Fibroblast of lung (primary cell): Measurements from ENCODE around the gene TMEM258.

ENCODE experiments used
- EZH2 ChIP-seq: IDR thresholded peaks from 2 replicates; pipeline ENCODE4 v1.5.1; 2012; ENCODE audit warnings: low read length, control low read depth, mild to moderate bottlenecking; ENCODE audit errors: missing control alignments
- TF ChIP-seq, protein P1 (sequence below), 2 donors: IDR thresholded peaks in 1 of 2; conservative IDR thresholded peaks in 1 of 2; 1 replicate in 1 of 2; 2 replicates in 1 of 2; pipeline ENCODE4 v1.5.1; 2011 to 2012; ENCODE audit warnings: low read length in 2 of 2, control low read depth in 1 of 2, inconsistent platforms in 1 of 2, low read depth in 1 of 2, mild to moderate bottlenecking in 1 of 2

DNA sequence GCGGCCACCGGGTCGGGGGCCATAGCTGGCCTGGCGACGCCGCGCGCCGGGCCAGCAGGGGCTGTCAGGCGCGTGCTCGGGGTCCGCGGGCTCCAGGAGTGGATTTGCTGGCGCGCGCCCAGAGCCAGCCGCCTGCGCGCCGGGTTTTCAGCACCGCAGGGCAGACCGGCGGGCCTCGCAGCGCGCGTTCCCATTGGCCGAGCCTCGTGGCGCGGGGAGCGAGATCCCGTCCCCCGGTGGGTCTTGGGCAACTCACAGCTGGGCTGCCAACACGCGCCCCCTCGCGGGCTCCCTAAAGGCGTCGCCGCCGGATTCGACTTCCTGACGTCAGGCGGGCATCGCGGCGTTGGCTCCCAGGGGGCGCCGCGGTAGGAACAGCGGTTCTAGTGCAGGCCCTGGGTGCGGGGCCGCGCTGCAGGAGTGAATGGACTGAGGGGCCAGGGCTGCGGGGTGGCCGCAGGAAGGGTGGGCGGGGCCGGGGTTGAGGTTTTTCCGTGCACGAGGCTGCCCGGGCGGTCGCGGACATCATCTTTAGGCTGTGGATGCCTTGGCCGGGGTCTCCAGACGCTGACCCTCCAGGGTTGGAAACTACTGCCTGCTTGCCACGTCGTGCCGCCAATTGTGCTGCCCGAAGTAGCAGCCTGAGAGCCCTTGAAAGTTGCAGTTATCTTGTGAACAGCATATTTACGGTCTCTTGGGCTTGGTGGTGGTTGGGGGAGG is 24.5 kb upstream of the TMEM258 start, which contains the start of gene FADS1:
- TF ChIP-seq, protein P1, sequence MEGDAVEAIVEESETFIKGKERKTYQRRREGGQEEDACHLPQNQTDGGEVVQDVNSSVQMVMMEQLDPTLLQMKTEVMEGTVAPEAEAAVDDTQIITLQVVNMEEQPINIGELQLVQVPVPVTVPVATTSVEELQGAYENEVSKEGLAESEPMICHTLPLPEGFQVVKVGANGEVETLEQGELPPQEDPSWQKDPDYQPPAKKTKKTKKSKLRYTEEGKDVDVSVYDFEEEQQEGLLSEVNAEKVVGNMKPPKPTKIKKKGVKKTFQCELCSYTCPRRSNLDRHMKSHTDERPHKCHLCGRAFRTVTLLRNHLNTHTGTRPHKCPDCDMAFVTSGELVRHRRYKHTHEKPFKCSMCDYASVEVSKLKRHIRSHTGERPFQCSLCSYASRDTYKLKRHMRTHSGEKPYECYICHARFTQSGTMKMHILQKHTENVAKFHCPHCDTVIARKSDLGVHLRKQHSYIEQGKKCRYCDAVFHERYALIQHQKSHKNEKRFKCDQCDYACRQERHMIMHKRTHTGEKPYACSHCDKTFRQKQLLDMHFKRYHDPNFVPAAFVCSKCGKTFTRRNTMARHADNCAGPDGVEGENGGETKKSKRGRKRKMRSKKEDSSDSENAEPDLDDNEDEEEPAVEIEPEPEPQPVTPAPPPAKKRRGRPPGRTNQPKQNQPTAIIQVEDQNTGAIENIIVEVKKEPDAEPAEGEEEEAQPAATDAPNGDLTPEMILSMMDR (conservative IDR thresholded peaks at IDR 0.05 in 1 of 2, IDR thresholded peaks at IDR 0.05 in 1 of 2; ENCODE audit: low read depth in 1 of 2, low read length in 2 of 2), result peak; percentile 38 to 49
- TF ChIP-seq EZH2, result no peak
